Calu3 (cell line): Measurements from ENCODE around the gene PPP2R2C. TPM values are rescaled to one million over a fixed set of nuclear protein-coding genes. Genes with fewer than 3 reads are reported as not detected.
A peak's percentile ranks its signal among the peaks of the same experiment; 100 is the strongest.

ENCODE experiments used
- BruUV-seq: library from RNA; stranded (reverse); fragments of 400-500 nt; replicated peaks from 2 replicates; lab custom pipeline; 2021; lab: Mats Ljungman, UMichigan
- CTCF ChIA-PET: fragments of 300-600 bp; sonication (Branson Sonifier 250); formaldehyde crosslinking; loops from one replicate; lab custom pipeline; 2022; ENCODE audit warnings: antibody characterized with exemption; lab: Charles Lee
- DNase-seq: peaks from one replicate; pipeline ENCODE4 v3.0.0; 2022
- H3K27ac Mint-ChIP-seq: one replicate; pipeline ENCODE4 v1.8.0; 2022; ENCODE audit warnings: mixed read lengths; ENCODE audit not compliant: unreplicated experiment
- H3K27me3 Mint-ChIP-seq: one replicate; pipeline ENCODE4 v1.8.0; 2022; ENCODE audit warnings: mixed read lengths; ENCODE audit not compliant: unreplicated experiment
- H3K36me3 Mint-ChIP-seq: one replicate; pipeline ENCODE4 v1.8.0; 2022; ENCODE audit warnings: mild to moderate bottlenecking, moderate library complexity, mixed read lengths; ENCODE audit not compliant: insufficient read depth, unreplicated experiment
- H3K4me1 Mint-ChIP-seq: one replicate; pipeline ENCODE4 v1.8.0; 2022; ENCODE audit warnings: mild to moderate bottlenecking, low read depth, mixed read lengths; ENCODE audit not compliant: unreplicated experiment
- H3K4me3 Mint-ChIP-seq: one replicate; pipeline ENCODE4 v1.8.0; 2022; ENCODE audit warnings: mild to moderate bottlenecking, low read depth, moderate library complexity, mixed read lengths; ENCODE audit not compliant: unreplicated experiment
- H3K9me3 Mint-ChIP-seq: one replicate; pipeline ENCODE4 v1.8.0; 2022; ENCODE audit warnings: low read depth, mixed read lengths; ENCODE audit not compliant: unreplicated experiment
- intact Hi-C: fragments of 100-400 bp; cut with micrococcal nuclease; formaldehyde crosslinking; loops from one replicate; pipeline ENCODE4 v1.10.0; 2022; ENCODE audit not compliant: unreplicated experiment
- total RNA-seq: library from RNA; stranded (reverse); gene quantifications from 2 replicates; pipeline ENCODE4 v1.2.3, GENCODE V29; 2022
- TF ChIP-seq, protein P1 (sequence below): fragments of 200-600 bp; IDR thresholded peaks from one replicate; pipeline ENCODE4 v1.8.0; 2022; ENCODE audit warnings: antibody characterized with exemption; ENCODE audit not compliant: unreplicated experiment

The PPP2R2C gene
- total RNA-seq, 1 experiment from 2014 or later, result 9.4 TPM

GRCh38 chr4:6325788-6326290, 146.6 kb downstream of the PPP2R2C start:
- no peak for DNase-seq
- intact Hi-C loops, result no loop called here
- no peaks in the 10 kb centered on the region for H3K9me3 Mint-ChIP-seq
- H3K27me3 Mint-ChIP-seq, result no peaks in the 10 kb centered on the region
- no TSS peak for BruUV-seq
- no peak overlapping the region for H3K27ac Mint-ChIP-seq
- H3K36me3 Mint-ChIP-seq, result no peaks in the 10 kb centered on the region
- no peaks in the 10 kb centered on the region for H3K4me1 Mint-ChIP-seq
- TF ChIP-seq, protein P1, sequence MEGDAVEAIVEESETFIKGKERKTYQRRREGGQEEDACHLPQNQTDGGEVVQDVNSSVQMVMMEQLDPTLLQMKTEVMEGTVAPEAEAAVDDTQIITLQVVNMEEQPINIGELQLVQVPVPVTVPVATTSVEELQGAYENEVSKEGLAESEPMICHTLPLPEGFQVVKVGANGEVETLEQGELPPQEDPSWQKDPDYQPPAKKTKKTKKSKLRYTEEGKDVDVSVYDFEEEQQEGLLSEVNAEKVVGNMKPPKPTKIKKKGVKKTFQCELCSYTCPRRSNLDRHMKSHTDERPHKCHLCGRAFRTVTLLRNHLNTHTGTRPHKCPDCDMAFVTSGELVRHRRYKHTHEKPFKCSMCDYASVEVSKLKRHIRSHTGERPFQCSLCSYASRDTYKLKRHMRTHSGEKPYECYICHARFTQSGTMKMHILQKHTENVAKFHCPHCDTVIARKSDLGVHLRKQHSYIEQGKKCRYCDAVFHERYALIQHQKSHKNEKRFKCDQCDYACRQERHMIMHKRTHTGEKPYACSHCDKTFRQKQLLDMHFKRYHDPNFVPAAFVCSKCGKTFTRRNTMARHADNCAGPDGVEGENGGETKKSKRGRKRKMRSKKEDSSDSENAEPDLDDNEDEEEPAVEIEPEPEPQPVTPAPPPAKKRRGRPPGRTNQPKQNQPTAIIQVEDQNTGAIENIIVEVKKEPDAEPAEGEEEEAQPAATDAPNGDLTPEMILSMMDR, result no peak
- CTCF ChIA-PET, result interaction anchor here (0.7 to 2.2 kb wide), 2 partner anchors 53 to 75 kb away, joined by 3 to 26 read pairs; no protein-coding TSS in a partner anchor
- H3K4me3 Mint-ChIP-seq, result no peak overlapping the region

DNA sequence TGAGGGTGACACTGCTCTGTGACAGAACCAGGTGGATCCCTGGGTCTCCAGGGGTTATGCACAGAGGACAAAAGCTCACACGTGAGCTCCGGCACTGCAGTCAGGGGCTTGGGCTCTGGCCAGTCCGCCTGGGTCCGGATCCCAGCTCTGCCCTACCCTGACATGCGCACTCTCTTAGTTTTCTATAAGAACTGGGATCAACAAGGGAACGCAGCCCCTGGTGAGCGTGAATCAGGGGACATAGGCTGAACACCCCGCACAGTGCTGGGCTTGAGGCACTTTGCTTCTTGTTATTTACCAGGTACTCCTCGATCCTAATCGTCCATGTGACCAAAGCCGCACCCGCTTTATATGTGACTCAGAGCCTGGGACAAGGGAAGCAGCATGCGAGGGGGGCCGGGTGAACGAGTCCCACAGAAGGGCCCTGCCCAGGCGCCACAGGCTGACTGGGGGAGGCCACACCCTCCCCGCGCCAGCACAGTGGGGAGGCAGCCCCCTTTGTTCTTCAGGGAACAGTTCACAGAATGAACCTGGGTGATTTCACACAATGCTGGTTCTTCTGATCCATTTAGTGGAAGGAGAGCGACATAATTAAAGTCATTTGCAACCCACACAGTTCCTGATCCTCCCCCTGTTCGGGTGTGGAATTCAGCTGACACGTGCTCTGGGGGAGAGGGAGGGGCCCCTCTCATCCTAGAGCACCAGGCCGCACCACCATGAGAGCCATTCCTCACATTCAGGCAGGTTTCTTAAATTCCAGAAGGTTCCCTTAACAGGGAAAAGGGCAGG, 147.2 kb downstream of the PPP2R2C start:
- CTCF ChIA-PET, result interaction anchor here (0.7 kb wide), 1 partner anchor 52 kb away, joined by 3 read pairs; no protein-coding TSS in a partner anchor
- intact Hi-C loops, result no loop called here
- Mint-ChIP-seq H3K4me1 (no peaks in the 10 kb centered on the region), H3K4me3 (no peak overlapping the region), H3K36me3 (no peaks in the 10 kb centered on the region), H3K27ac (no peak overlapping the region), H3K27me3 (no peaks in the 10 kb centered on the region), H3K9me3 (no peaks in the 10 kb centered on the region)
- peak; percentile 56 for DNase-seq
- TF ChIP-seq, protein P1, result no peak
- BruUV-seq, result no TSS peak

DNA sequence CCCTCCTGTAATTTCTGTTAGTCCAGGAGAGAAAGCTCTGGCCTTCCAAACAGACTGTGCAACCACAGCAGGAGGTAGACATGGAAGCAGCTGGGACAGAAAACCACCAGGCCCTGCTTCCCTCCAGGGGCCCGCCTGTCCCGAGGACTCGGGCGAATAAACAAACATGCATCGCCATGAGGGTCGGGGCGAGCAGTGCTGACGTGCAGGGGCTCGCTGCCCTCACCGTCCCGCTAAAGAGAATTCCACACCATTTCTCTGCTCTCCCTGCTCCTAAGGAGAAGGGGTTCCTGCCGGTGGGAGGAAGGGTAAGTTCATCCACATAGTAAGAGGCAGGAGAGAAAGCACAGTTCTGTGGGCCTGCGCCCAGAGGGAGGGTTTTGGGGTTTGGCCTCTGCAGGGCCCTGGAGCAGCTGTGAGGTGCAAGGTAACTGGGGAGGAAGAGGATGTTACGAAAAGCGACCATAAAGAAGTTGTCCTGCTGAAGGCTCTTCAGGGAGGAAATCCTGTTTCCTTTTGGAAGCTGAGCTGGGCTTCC, 147.9 kb downstream of the PPP2R2C start:
- H3K27ac Mint-ChIP-seq, result no peak overlapping the region
- BruUV-seq, result no TSS peak
- no peaks in the 10 kb centered on the region for H3K4me1 Mint-ChIP-seq
- no peaks in the 10 kb centered on the region for H3K27me3 Mint-ChIP-seq
- intact Hi-C loops, result no loop called here
- no peaks in the 10 kb centered on the region for H3K9me3 Mint-ChIP-seq
- no peak for DNase-seq
- no peaks in the 10 kb centered on the region for H3K36me3 Mint-ChIP-seq
- TF ChIP-seq, protein P1, result no peak
- CTCF ChIA-PET, result no interaction called here
- H3K4me3 Mint-ChIP-seq, result no peak overlapping the region

DNA sequence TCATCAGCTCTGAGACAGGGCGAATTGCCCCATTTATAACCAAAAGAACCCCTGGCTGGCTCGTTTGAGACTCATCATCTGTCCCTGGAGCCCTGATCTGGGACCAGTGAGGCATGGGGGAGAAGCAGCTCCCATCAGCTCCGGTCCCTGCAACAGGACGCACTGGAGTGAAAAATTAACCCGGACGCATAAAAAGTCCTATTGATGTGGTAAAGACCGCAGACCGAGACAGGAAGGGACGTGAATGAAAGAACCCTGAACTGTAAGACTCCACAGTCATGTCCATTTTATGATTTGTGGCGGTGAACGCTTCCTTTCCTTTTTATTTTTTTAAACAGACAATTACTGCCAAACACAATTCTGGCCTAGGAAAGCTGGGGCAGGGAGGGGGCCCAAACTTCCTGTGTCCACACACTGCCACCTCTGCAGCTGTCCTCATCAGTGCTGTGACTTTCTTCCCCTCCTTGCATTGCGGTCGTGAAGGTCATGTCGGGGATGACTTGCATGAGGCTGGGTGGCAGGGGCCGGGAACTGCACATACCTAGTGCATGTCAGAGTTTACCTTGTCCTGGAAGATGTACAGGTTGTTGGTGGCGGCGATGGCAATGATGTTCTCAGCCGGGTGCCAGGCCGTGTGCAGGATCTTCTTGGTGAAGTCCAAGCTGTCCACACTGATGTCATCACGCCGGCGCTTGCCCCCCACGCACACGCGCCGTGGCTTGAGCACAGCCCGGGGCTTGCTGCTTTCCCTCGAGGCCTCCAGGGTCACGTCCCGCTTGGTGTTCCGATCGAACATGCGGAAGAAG, 149.4 kb downstream of the PPP2R2C start:
- no peaks in the 10 kb centered on the region for H3K4me1 Mint-ChIP-seq
- no TSS peak for BruUV-seq
- no peaks in the 10 kb centered on the region for H3K27me3 Mint-ChIP-seq
- H3K4me3 Mint-ChIP-seq, result no peak overlapping the region
- TF ChIP-seq, protein P1, result no peak
- H3K27ac Mint-ChIP-seq, result no peak overlapping the region
- CTCF ChIA-PET, result no interaction called here
- H3K36me3 Mint-ChIP-seq, result no peaks in the 10 kb centered on the region
- no peaks in the 10 kb centered on the region for H3K9me3 Mint-ChIP-seq
- DNase-seq, result no peak
- intact Hi-C loops, result no loop called here
